Colonic mucosa (tissue), 4 donors: ENCODE results near the gene ESRRG. TPM values are rescaled to one million over a fixed set of nuclear protein-coding genes. Genes with fewer than 3 reads are reported as not detected.

Experiments
- DNase-seq: peaks from one replicate; pipeline ENCODE4 v3.0.0-alpha.2; 2020
- H3K27ac ChIP-seq: fragments of 200-600 bp; one replicate; pipeline ENCODE4 v1.8.0; 2021
- H3K27me3 ChIP-seq: fragments of 200-600 bp; one replicate; pipeline ENCODE4 v1.8.0; 2021
- H3K36me3 ChIP-seq: fragments of 200-600 bp; one replicate; pipeline ENCODE4 v1.8.0; 2021
- H3K4me1 ChIP-seq: fragments of 200-600 bp; one replicate; pipeline ENCODE4 v1.8.0; 2021; ENCODE audit warnings: mild to moderate bottlenecking
- H3K4me3 ChIP-seq: fragments of 200-600 bp; one replicate; pipeline ENCODE4 v1.8.0; 2021
- H3K9ac ChIP-seq, 2 donors: one replicate each; pipeline ENCODE4 v1.7.0; 2013; ENCODE audit warnings: control low read depth in 2 of 2, low read depth in 2 of 2, low read length in 2 of 2
- H3K9me3 ChIP-seq: fragments of 200-600 bp; one replicate; pipeline ENCODE4 v1.8.0; 2021
- CTCF ChIP-seq: fragments of 200-600 bp; IDR thresholded peaks from one replicate; pipeline ENCODE4 v1.8.0; 2022; ENCODE audit warnings: antibody characterized with exemption, mild to moderate bottlenecking
- intact Hi-C: fragments of 100-400 bp; cut with DNase I; formaldehyde crosslinking; loops from one replicate; pipeline ENCODE4 v1.14.1; 2022
- total RNA-seq, 2 donors: library from RNA; stranded (reverse); fragmentation: NEBNext Ultra II Directional in 1 of 2; extraction: Animal tissue kit (Norgen Biotek cat#: 25700) in 1 of 2; gene quantifications; one replicate each; pipeline ENCODE4 v1.2.1, GENCODE V29; 2021
- donor health status: healthy.
- donor health status: DM: no; HTN: no; CAD: no.
- donor health status: DM: no; HTN: no; CAD: no.

Gene ESRRG
- total RNA-seq, 2 donors from 2014 or later: 0.10 to 0.27 TPM

GRCh38 chr1:216563087-216563486 is 160.1 kb downstream of the ESRRG start:
- no peak overlapping the region for H3K4me3 ChIP-seq

GRCh38 chr1:216562383-216562782 is 160.8 kb downstream of the ESRRG start:
- no peak for TF ChIP-seq CTCF
- DNase-seq: no peak

More at GRCh38 chr1:216563087-216563486, 160.1 kb downstream of the ESRRG start:
- H3K9ac ChIP-seq: no peak overlapping the region
- no peak for DNase-seq
- TF ChIP-seq CTCF: no peak
- no peaks in the 10 kb centered on the region for H3K9me3 ChIP-seq
- H3K27ac ChIP-seq: no peak overlapping the region
- H3K4me1 ChIP-seq: no peaks in the 10 kb centered on the region
- H3K27me3 ChIP-seq: no peaks in the 10 kb centered on the region
- H3K36me3 ChIP-seq: no peaks in the 10 kb centered on the region
- intact Hi-C loops: no loop called here

GRCh38 chr1:216560527-216560926 is 162.7 kb downstream of the ESRRG start:
- H3K4me1 ChIP-seq: no peaks in the 10 kb centered on the region
- intact Hi-C loops: no loop called here
- H3K27ac ChIP-seq: no peak overlapping the region
- no peak overlapping the region for H3K9ac ChIP-seq
- H3K36me3 ChIP-seq: no peaks in the 10 kb centered on the region
- no peaks in the 10 kb centered on the region for H3K9me3 ChIP-seq
- TF ChIP-seq CTCF: no peak
- no peaks in the 10 kb centered on the region for H3K27me3 ChIP-seq
- no peak overlapping the region for H3K4me3 ChIP-seq
- no peak for DNase-seq

More at GRCh38 chr1:216562383-216562782, 160.8 kb downstream of the ESRRG start:
- Histone ChIP-seq H3K27me3 (no peaks in the 10 kb centered on the region), H3K4me3 (no peak overlapping the region), H3K36me3 (no peaks in the 10 kb centered on the region), H3K27ac (no peak overlapping the region), H3K4me1 (no peaks in the 10 kb centered on the region), H3K9me3 (no peaks in the 10 kb centered on the region), H3K9ac (no peak overlapping the region)
- intact Hi-C loops: no loop called here

GRCh38 chr1:216559359-216559758 is 163.9 kb downstream of the ESRRG start:
- intact Hi-C loops: no loop called here
- H3K9me3 ChIP-seq: no peaks in the 10 kb centered on the region
- no peak overlapping the region for H3K9ac ChIP-seq
- no peak for TF ChIP-seq CTCF
- no peak overlapping the region for H3K4me3 ChIP-seq
- no peak overlapping the region for H3K27ac ChIP-seq
- no peaks in the 10 kb centered on the region for H3K4me1 ChIP-seq
- DNase-seq: no peak
- no peaks in the 10 kb centered on the region for H3K36me3 ChIP-seq
- no peaks in the 10 kb centered on the region for H3K27me3 ChIP-seq

GRCh38 chr1:216555653-216556052 is 167.6 kb downstream of the ESRRG start:
- Histone ChIP-seq H3K27me3 (no peaks in the 10 kb centered on the region), H3K27ac (no peak overlapping the region), H3K9me3 (no peaks in the 10 kb centered on the region), H3K9ac (no peak overlapping the region), H3K36me3 (no peaks in the 10 kb centered on the region), H3K4me1 (no peaks in the 10 kb centered on the region), H3K4me3 (no peak overlapping the region)
- no peak for TF ChIP-seq CTCF
- intact Hi-C loops: no loop called here
- no peak for DNase-seq

GRCh38 chr1:216554934-216555333 is 168.3 kb downstream of the ESRRG start:
- Histone ChIP-seq H3K4me3 (no peak overlapping the region), H3K9ac (no peak overlapping the region), H3K36me3 (no peaks in the 10 kb centered on the region), H3K9me3 (no peaks in the 10 kb centered on the region), H3K27ac (no peak overlapping the region), H3K27me3 (no peaks in the 10 kb centered on the region), H3K4me1 (no peaks in the 10 kb centered on the region)
- no peak for TF ChIP-seq CTCF
- intact Hi-C loops: no loop called here
- no peak for DNase-seq
